CD4-positive, alpha-beta T cell treated with Interleukin-12 subunit alpha and Interleukin-12 subunit beta, for 1 hour (primary cell): Measurements from ENCODE around the gene EQTN.

Experiments
- DNase-seq: peaks from one replicate; pipeline ENCODE4 v3.0.0-alpha.2; 2020

The EQTN gene

GRCh38 chr9:27297050-27297449, at the start of gene EQTN:
TSS of gene EQTN (minus strand) at chr9:27297150. CDS start at chr9:27297055, 95 bp downstream.
- no peak for DNase-seq

GRCh38 chr9:27344776-27345175, 47.8 kb upstream of the EQTN start:
- DNase-seq: no peak

- no peak for DNase-seq
Observed at GRCh38 chr9:27341545-27342294, 44.8 kb upstream of the EQTN start.

- no peak for DNase-seq
Observed at GRCh38 chr9:27340961-27341511, 44.1 kb upstream of the EQTN start.

DNA sequence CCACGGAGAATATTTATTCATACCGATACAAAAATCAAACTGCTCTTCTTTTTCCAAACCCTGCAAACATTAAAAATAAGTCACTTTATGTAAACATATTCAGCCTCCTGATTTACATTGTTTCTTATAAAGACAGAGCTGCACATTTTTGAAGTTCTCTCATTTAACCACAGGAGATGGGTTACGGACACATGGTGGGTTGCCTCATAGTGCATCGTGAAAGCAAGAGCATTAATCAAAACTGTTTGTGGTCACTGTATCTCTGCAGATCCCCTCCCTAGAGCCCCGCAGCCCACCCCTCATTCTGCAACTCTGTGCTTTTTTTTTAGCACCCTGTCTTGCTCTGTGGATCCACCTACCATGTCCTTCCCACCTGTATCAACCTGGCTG, 43.3 kb upstream of the EQTN start:
- DNase-seq: no peak

DNA sequence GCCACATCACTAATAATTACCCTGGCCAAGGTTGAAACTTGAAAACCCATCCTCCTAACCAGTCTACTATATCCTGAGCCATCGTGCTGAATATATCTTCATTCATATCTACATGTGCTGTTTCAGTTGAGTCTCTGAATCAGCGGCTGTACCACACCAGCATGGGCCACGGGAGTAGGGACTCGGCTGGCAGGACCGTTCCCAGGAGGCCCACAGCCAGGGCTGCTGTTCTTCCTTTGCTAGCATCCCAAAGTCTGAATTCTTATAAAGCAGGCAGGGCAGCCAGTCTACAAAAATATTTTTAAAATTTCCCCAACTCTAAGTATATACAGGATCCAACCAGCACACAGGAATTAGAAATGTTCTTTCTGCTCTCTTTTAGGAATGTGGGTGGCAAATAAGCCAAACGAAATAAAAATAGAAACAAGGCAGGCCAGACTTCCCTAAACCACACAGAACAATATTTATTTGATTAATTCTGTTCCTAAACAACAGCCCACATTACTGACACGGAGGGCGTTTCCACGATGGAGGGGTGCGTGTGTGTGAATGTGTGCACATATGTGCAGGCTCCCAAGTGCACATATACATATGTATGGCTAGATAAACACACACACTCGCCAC, 42.8 kb upstream of the EQTN start:
- DNase-seq: no peak

DNA sequence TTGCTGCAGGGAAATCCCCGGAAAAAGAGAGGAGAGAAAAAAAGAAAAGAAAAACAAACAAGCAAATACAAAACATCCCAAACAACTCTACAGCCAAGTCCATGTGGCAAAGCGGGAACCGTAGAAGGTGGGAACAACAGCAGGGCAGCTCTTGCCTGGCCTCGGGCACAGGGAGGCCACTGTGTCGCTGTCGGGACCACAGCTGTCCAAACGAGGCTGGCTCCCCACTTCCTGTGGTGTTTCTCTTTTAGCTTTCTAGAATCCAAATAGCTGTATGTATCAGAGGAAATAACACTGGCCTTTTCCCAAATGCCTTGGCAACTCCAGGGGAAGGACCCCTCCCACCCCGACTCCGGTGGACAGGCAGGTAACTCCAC, 41.6 kb upstream of the EQTN start:
- no peak for DNase-seq

- DNase-seq: no peak
Observed at GRCh38 chr9:27337833-27338526, 41.0 kb upstream of the EQTN start.

GRCh38 chr9:27337236-27337635, 40.3 kb upstream of the EQTN start:
- no peak for DNase-seq

DNA sequence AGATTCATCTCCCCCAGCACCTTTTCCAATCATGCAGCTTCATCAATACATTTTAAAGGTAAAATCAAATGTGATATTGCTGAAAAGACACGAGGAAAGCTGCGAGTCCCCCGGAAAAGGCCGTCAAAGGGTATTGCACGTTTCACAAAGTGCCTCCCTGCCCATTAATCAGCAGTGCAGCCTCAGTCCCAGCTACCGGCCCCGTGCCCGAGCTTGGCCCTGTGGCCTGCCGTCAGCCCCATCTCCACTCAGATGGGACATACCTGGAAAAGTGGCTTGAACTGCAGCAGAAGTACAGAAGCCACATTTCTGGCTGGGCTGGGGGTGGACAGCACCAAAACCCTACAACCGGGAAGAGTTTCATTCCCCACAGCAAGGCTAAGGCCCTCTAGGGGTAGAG, 39.9 kb upstream of the EQTN start:
- no peak for DNase-seq

- no peak for DNase-seq
Observed at GRCh38 chr9:27336126-27336525, 39.2 kb upstream of the EQTN start.

GRCh38 chr9:27335075-27335474, 38.1 kb upstream of the EQTN start:
- DNase-seq: no peak

DNA sequence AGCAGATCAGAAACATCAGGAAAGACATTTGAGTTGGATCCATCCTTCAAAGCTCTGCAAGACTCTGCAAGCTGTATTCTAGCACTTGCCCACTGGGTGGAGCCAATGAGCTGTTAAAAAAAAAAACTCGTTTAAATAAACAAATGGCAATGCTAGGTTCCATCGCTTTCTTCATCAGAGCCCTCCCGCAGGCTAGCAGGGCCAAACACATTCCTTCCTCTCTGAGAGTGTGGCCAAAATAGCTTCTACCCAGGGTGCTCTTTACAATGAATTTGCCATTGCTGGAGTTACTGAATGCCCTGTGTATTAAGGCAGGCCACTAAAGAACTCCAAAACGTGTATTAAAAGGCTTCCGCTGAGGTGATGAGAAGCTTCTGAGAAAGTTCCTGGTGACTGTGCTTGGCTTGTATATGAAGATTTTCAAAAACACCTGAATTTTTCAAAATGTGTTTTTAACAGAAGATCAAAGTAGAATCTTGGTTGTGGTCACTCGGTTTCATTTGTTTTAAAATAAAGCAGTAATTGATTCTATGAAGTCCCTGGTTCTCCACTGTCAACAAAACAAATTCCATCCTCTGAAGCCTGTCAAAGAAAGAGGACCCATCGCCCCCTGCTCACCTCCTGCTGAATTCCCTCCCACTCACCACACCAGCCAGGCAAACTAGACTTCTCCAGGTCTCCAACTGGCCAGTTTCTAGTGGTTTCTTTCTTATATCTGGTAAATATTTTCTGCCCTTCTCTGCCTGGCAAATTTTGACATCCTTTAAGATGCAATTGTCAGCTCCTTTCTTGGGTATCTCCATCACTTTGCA, 36.5 kb upstream of the EQTN start:
- peak; percentile 49 for DNase-seq

- no peak for DNase-seq
Observed at GRCh38 chr9:27331393-27331792, 34.4 kb upstream of the EQTN start.

DNA sequence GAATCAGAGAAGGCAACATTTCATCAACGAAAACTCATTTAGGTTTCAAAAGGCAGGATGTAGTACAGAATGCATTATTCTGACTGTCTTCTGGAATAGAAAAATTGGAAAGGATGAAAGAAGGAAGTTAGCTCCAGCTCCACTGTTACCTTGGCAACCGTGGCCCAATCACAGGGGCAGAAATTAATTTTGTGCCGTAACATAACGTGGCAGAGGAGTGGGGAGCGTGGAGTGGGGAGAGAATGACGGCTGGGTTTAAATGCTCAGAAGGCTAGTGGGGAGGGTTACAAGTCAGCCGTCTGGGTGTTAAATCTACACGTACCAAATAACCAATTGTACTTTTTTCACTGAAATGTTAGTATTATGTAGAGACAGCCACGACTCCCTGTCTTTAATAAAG, 32.3 kb upstream of the EQTN start:
- no peak for DNase-seq

GRCh38 chr9:27328483-27328882, 31.5 kb upstream of the EQTN start:
- no peak for DNase-seq

DNA sequence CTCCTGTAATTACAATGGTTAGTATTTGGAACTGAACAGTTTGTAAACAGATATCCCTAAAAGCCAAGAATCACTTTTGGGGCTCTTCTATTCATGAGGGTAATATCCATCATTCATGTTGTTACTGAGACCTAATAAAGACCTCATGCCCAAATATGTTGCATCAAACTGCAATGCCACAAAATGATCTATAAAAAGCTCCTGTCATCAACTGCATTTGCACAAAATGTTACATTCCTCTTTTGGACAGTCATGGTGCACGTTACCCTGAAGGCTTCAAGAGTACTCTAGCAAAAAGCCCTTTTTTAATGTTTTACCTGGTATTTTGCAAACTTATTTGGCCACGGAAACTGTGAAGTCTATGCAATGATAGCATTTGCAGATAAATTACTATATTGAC, 14.2 kb upstream of the EQTN start:
- DNase-seq: no peak

- no peak for DNase-seq
Observed at GRCh38 chr9:27310582-27310981, 13.6 kb upstream of the EQTN start.

DNA sequence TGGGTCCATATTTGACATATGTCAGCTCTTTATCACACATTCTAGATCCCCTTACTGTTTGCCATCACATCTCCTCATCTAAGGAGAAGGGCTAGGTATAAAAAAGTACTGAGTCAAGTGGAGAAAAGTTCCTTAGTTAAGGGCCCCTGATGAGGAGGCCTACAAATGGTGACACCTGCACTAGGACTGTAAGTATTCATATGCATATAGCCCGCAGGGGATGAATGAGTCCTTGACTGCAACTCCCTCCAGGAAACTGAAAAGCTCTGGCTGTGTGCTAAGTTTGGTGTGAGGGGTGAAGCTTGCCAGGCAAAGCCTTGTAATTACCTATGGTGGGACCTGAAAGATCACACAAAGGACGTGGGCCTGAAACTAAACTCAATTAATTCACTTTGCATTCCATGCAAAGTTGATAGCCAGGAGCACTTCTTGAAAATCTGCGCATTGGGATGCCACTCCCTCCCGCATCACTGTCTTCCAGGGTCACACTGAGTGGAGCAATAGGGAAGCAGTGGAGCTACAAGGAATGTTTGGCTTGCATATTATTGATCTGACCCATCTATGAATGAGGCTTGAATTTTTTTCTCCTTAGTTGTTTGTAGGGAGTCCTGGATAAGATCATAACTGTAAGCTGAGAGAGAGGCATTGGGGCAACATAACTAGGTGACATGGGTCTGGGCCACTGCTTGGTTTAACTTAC, 11.9 kb upstream of the EQTN start:
- DNase-seq: no peak

GRCh38 chr9:27304521-27304920, 7.6 kb upstream of the EQTN start:
- no peak for DNase-seq

DNA sequence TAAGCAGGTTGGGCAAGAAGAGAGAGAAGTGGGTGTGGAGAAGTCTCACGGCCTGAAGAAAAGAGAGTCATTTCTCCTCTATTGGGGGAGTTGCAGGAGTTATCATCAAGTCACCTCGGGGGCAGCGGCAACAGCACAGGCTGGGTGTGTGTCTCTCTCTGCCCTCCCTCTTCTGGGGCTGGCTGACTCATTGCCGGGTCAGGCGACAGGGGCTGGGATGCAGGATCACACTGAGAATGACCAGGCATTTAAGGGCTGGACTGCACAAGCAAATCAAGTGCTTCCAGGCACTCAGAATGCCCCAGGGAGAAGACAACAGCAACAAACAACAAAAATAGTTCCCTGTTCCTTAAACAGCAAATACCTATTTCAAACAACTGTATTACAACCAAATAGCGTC, 6.3 kb upstream of the EQTN start:
- no peak for DNase-seq

GRCh38 chr9:27293996-27294395, 3.0 kb downstream of the EQTN start:
- no peak for DNase-seq
